Thyroid gland (tissue), 4 donors: ENCODE data around the gene IFIT5. TPM values are rescaled to one million over a fixed set of nuclear protein-coding genes. Genes with fewer than 3 reads are reported as not detected.

Experiments
- total RNA-seq, 4 donors: library from RNA; depleted of rRNA; stranded (reverse); fragments of >200 nt; gene quantifications; one replicate each; pipeline ENCODE4 v1.2.3, GENCODE V29; 2016

IFIT5 gene
- total RNA-seq, 4 donors from 2014 or later = 13.7 to 23.0 (median 17.1) TPM

Other genes with a start within 250 kb of the IFIT5 start
- gene CH25H, start 207.3 kb upstream of the IFIT5 start, total RNA-seq = 1 to 10 TPM in 2 of 4 donors, under 1 TPM in 1, not detected in 1; 0.44 to 6.3 (median 3.4) TPM
- 10 to 100 TPM; 29.1 to 45.8 (median 33.9) TPM for gene LIPA, start 162.8 kb upstream of the IFIT5 start, total RNA-seq
- 1 to 10 TPM; 3.4 to 5.4 (median 4.6) TPM for gene IFIT2, start 112.5 kb upstream of the IFIT5 start, total RNA-seq
- gene IFIT3, start 86.6 kb upstream of the IFIT5 start, total RNA-seq = 10 to 100 TPM in 1 of 4 donors, 1 to 10 TPM in 3; 5.9 to 11.4 (median 8.8) TPM
- not detected for gene IFIT1B, start 36.5 kb upstream of the IFIT5 start, total RNA-seq
- gene IFIT1, start 21.9 kb upstream of the IFIT5 start, total RNA-seq = 10 to 100 TPM in 2 of 4 donors, 1 to 10 TPM in 2; 5.5 to 15.9 (median 10.0) TPM
- 100 to 1,000 TPM in 1 of 4 donors, 10 to 100 TPM in 3; 25.4 to 137 (median 35.3) TPM for gene SLC16A12, start 121.0 kb downstream of the IFIT5 start, total RNA-seq
- 10 to 100 TPM; 20.6 to 40.6 (median 26.9) TPM for gene PANK1, start 230.7 kb downstream of the IFIT5 start, total RNA-seq